Measurements from ENCODE around the gene CHN2.

GRCh38 chr7:29161231-29161630 lies 33.3 kb upstream of the CHN2 start:
- no peak for TF ChIP-seq POLR2AphosphoS5 (IDR thresholded peaks at IDR 0.05)
- TF ChIP-seq, protein P1, sequence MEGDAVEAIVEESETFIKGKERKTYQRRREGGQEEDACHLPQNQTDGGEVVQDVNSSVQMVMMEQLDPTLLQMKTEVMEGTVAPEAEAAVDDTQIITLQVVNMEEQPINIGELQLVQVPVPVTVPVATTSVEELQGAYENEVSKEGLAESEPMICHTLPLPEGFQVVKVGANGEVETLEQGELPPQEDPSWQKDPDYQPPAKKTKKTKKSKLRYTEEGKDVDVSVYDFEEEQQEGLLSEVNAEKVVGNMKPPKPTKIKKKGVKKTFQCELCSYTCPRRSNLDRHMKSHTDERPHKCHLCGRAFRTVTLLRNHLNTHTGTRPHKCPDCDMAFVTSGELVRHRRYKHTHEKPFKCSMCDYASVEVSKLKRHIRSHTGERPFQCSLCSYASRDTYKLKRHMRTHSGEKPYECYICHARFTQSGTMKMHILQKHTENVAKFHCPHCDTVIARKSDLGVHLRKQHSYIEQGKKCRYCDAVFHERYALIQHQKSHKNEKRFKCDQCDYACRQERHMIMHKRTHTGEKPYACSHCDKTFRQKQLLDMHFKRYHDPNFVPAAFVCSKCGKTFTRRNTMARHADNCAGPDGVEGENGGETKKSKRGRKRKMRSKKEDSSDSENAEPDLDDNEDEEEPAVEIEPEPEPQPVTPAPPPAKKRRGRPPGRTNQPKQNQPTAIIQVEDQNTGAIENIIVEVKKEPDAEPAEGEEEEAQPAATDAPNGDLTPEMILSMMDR (IDR thresholded peaks at IDR 0.05 in 8 of 11, conservative IDR thresholded peaks at IDR 0.05 in 3 of 11), result no peak

All from spleen (tissue), 7 donors.